ENCODE results near the gene KLHDC4. TPM values are rescaled to one million over a fixed set of nuclear protein-coding genes. Genes with fewer than 3 reads are reported as not detected.
"Not testable (repeated sequence)": the region's sequence is repeated elsewhere in the genome, so short reads cannot be mapped to it uniquely, and the experiment has no call there.

KLHDC4 gene
- total RNA-seq, 1 donor from 2014 or later, result 29.0 TPM

DNA sequence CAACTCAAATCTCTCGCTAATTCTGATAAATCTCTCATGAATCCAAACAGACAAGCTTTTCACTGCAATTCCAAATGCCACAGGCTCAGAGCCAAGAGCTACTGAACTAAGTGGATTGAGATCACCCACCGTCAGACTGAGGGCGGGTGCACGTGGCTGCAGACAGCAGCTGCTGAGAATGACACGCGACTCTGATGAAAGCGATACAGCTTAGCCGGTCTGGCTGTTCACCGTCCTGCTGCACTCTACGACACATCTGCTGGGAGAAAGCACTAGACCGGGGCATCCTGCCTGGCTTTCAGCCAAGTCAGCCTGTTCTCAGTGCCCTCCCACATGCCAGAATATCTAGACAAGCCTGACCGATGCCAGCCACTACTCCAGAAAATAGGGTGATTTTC, 42.6 kb downstream of the KLHDC4 start:
- DNase-seq (ENCODE audit: low read depth), result peak; percentile 94
- TF ChIP-seq, protein P1, sequence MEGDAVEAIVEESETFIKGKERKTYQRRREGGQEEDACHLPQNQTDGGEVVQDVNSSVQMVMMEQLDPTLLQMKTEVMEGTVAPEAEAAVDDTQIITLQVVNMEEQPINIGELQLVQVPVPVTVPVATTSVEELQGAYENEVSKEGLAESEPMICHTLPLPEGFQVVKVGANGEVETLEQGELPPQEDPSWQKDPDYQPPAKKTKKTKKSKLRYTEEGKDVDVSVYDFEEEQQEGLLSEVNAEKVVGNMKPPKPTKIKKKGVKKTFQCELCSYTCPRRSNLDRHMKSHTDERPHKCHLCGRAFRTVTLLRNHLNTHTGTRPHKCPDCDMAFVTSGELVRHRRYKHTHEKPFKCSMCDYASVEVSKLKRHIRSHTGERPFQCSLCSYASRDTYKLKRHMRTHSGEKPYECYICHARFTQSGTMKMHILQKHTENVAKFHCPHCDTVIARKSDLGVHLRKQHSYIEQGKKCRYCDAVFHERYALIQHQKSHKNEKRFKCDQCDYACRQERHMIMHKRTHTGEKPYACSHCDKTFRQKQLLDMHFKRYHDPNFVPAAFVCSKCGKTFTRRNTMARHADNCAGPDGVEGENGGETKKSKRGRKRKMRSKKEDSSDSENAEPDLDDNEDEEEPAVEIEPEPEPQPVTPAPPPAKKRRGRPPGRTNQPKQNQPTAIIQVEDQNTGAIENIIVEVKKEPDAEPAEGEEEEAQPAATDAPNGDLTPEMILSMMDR (conservative IDR thresholded peaks at IDR 0.05; ENCODE audit: low read depth, low read length), result no peak
- no peak overlapping the region for H3K4me3 ChIP-seq (ENCODE audit: low read depth, low read length)

- no peak for DNase-seq (ENCODE audit: low read depth)
- H3K4me3 ChIP-seq (ENCODE audit: low read depth, low read length), result no peak overlapping the region
- TF ChIP-seq, protein P1 (conservative IDR thresholded peaks at IDR 0.05; ENCODE audit: low read depth, low read length), result no peak
Observed at GRCh38 chr16:87722590-87723225, 43.1 kb downstream of the KLHDC4 start.

DNA sequence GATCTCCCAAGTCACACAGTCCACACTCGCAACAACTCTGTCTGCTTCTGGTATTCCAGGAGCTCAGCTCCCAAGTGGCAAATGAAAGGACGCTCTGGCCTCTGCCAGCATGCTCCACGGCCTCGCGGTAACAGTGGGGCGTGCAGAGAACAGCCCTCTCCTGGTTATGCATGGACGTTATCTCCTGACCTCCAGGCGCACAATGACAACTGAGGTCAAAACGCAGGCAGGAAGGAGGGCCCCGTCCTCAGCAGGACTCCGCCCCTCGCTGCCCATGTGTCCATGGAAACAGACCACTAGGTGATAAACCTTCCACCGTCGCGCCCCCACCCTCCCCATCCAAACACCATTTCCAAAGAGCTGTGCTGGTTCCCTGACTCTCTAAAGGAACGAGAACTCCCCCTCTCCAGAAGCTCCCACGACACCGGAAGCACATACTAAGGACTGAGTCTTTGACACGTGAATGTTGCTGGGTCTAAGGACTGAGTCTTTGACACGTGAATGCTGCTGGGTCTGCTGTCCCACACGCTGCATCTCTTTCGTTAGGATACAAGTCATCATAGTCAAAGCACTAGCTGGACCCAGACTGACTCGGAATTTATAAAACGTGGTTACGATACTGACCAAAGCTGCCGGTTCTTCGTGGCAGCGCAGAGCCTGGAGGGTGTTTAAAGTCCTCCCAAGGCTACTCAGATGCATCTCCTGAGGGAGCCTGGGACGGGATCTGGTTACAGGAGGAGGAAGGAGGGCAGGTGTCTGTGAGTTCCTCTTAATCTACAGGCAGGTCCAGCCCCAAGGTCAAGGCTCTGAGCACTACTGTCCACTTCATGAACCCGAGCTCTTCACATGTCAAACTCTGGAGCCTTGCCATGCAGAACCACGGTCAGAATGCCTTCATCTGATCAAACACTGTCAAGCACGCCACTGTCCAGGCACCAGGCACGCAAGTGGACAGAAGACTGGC, 43.9 kb downstream of the KLHDC4 start:
- no peak for DNase-seq (ENCODE audit: low read depth)
- H3K4me3 ChIP-seq (ENCODE audit: low read depth, low read length), result no peak overlapping the region
- TF ChIP-seq, protein P1 (conservative IDR thresholded peaks at IDR 0.05; ENCODE audit: low read depth, low read length), result no peak

DNA sequence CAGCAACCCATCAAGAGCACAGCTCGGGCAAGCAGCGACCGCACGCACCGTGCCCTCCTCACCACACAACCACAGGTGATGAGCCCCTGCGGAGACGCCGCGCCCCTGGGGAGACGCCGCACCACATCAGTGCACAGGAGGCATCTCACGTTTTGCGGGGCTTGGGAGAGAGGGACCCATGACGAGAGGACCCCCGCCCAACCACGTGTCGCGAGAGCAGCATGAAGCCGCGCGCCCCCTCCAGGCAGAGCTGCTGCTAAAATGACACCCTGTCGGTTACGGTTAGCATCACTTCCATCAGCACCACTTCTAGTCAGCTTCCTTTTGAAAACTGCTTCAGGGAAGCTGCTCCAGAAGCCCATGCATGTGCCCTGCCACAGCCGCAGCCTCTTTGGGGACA, 45.3 kb downstream of the KLHDC4 start:
- no peak for DNase-seq (ENCODE audit: low read depth)
- TF ChIP-seq, protein P1 (conservative IDR thresholded peaks at IDR 0.05; ENCODE audit: low read depth, low read length), result no peak
- H3K4me3 ChIP-seq (ENCODE audit: low read depth, low read length), result no peak overlapping the region

DNA sequence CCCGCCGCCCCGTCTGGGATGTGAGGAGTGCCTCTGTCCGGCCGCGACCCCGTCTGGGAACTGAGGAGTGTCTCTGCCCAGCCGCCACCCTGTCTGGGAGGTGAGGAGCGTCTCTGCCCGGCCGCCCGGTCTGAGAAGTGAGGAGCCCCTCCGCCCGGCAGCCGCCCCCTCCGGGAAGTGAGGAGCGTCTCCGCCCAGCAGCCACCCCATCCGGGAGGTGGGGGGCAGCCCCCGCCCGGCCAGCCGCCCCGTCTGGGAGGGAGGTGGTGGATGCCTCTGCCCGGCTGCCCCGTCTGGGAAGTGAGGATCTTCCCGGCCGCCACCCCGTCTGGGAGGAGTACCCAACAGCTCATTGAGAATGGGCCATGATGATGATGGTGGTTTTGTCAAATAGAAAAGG, 47.0 kb downstream of the KLHDC4 start:
- DNase-seq (ENCODE audit: low read depth); H3K4me3 ChIP-seq (ENCODE audit: low read depth, low read length): not testable (repeated sequence)

DNA sequence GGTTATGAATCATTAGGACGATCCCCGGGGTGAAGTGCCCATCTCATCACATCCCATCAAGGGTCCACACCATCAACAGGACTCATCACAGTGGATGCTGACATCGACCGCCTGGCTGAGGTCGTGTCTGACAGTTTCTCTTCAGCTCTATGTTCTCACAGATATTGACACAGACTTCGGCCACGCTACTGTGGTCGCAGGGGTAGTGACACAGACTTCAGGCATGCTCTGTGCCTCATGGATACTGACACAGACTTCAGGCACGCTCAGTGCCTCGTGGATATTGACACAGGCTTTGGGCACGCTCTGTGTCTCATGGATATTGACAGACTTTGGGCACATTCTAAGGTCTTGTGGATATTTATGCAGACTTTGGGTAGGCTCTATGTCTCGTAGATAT, 50.1 kb downstream of the KLHDC4 start:
- TF ChIP-seq, protein P1 (conservative IDR thresholded peaks at IDR 0.05; ENCODE audit: low read depth, low read length), result no peak
- no peak overlapping the region for H3K4me3 ChIP-seq (ENCODE audit: low read depth, low read length)
- DNase-seq (ENCODE audit: low read depth), result no peak

GRCh38 chr16:87715231-87715630, 50.6 kb downstream of the KLHDC4 start:
- DNase-seq (ENCODE audit: low read depth), result no peak
- no peak overlapping the region for H3K4me3 ChIP-seq (ENCODE audit: low read depth, low read length)
- TF ChIP-seq, protein P1 (conservative IDR thresholded peaks at IDR 0.05; ENCODE audit: low read depth, low read length), result no peak
